H9 (cell line): ENCODE data around the gene VARS1. TPM values are rescaled to one million over a fixed set of nuclear protein-coding genes. Genes with fewer than 3 reads are reported as not detected.

Experiments
- DNase-seq: peaks from one replicate; pipeline ENCODE4 v3.0.0-alpha.2; 2017
- H2AFZ ChIP-seq: one replicate; pipeline ENCODE4 v1.6.1; 2013; ENCODE audit warnings: mild to moderate bottlenecking, low read length, control low read depth, moderate library complexity
- H2AK5ac ChIP-seq: 2 replicates; pipeline ENCODE4 v1.6.1; 2013; ENCODE audit warnings: low read length, control low read depth, mixed read lengths; ENCODE audit not compliant: insufficient read length
- H2BK120ac ChIP-seq: one replicate; pipeline ENCODE4 v1.6.1; 2013; ENCODE audit warnings: low read depth, mild to moderate bottlenecking, low read length, control low read depth, inconsistent platforms; ENCODE audit not compliant: poor library complexity, severe bottlenecking
- H2BK12ac ChIP-seq: 2 replicates; pipeline ENCODE4 v1.6.1; 2013; ENCODE audit warnings: low read length, control low read depth, mixed read lengths, low read depth; ENCODE audit not compliant: insufficient read length
- H2BK15ac ChIP-seq: 2 replicates; pipeline ENCODE4 v1.6.1; 2013; ENCODE audit warnings: low read depth, low read length, control low read depth
- H2BK20ac ChIP-seq: one replicate; pipeline ENCODE4 v1.6.1; 2013; ENCODE audit warnings: low read depth, mild to moderate bottlenecking, low read length, control low read depth, inconsistent platforms; ENCODE audit not compliant: poor library complexity, severe bottlenecking
- H2BK5ac ChIP-seq: 2 replicates; pipeline ENCODE4 v1.6.1; 2013; ENCODE audit warnings: low read length, control low read depth, mixed read lengths; ENCODE audit not compliant: insufficient read length
- H3K14ac ChIP-seq: 2 replicates; pipeline ENCODE4 v1.6.1; 2013; ENCODE audit warnings: low read length, control low read depth; ENCODE audit not compliant: insufficient read depth
- H3K18ac ChIP-seq: 2 replicates; pipeline ENCODE4 v1.6.1; 2013; ENCODE audit warnings: low read depth, mild to moderate bottlenecking, mixed read lengths, low read length, control low read depth; ENCODE audit not compliant: insufficient read length
- H3K23ac ChIP-seq: 2 replicates; pipeline ENCODE4 v1.6.1; 2013; ENCODE audit warnings: low read length, control low read depth, mixed read lengths, low read depth; ENCODE audit not compliant: insufficient read length
- H3K23me2 ChIP-seq: 2 replicates; pipeline ENCODE4 v1.6.1; 2013; ENCODE audit warnings: low read depth, mild to moderate bottlenecking, mixed read lengths, low read length, control low read depth; ENCODE audit not compliant: insufficient read length, poor library complexity, severe bottlenecking
- H3K27ac ChIP-seq: 2 replicates; pipeline ENCODE4 v1.5.1; 2013; ENCODE audit warnings: low read length, control low read depth, mixed read lengths, low read depth; ENCODE audit not compliant: insufficient read length
- H3K27me3 ChIP-seq: 2 replicates; pipeline ENCODE4 v1.6.1; 2013; ENCODE audit warnings: low read length, control low read depth, inconsistent platforms; ENCODE audit not compliant: insufficient read depth
- H3K4ac ChIP-seq: 2 replicates; pipeline ENCODE4 v1.6.1; 2013; ENCODE audit warnings: low read depth, mild to moderate bottlenecking, control low read depth, inconsistent platforms, low read length, moderate library complexity
- H3K4me1 ChIP-seq: 2 replicates; pipeline ENCODE4 v1.6.1; 2013; ENCODE audit warnings: low read length, control low read depth, inconsistent platforms; ENCODE audit not compliant: insufficient read depth
- H3K4me2 ChIP-seq: 2 replicates; pipeline ENCODE4 v1.6.1; 2013; ENCODE audit warnings: low read length, control low read depth, mixed read lengths; ENCODE audit not compliant: insufficient read length, insufficient read depth
- H3K56ac ChIP-seq: 2 replicates; pipeline ENCODE4 v1.6.1; 2013; ENCODE audit warnings: low read depth, mild to moderate bottlenecking, mixed read lengths, low read length, control low read depth; ENCODE audit not compliant: insufficient read length
- H3K79me1 ChIP-seq: 2 replicates; pipeline ENCODE4 v1.6.1; 2013; ENCODE audit warnings: low read depth, mild to moderate bottlenecking, moderate library complexity, low read length, control low read depth, inconsistent platforms; ENCODE audit not compliant: insufficient read depth, poor library complexity, severe bottlenecking
- H3K79me2 ChIP-seq: 2 replicates; pipeline ENCODE4 v1.6.1; 2013; ENCODE audit warnings: low read length, control low read depth, inconsistent platforms; ENCODE audit not compliant: insufficient read depth
- H3K9ac ChIP-seq: 2 replicates; pipeline ENCODE4 v1.6.1; 2013; ENCODE audit warnings: low read length, control low read depth, mixed read lengths; ENCODE audit not compliant: insufficient read length; ENCODE audit errors: extremely low read depth
- H3K9me3 ChIP-seq: one replicate; pipeline ENCODE4 v1.6.1; 2013; ENCODE audit warnings: low read depth, low read length, inconsistent platforms; ENCODE audit not compliant: control insufficient read depth
- H3T11ph ChIP-seq: one replicate; pipeline ENCODE4 v1.6.1; 2013; ENCODE audit warnings: mild to moderate bottlenecking, low read length, control low read depth, inconsistent platforms
- H4K20me1 ChIP-seq: one replicate; pipeline ENCODE4 v1.6.1; 2013; ENCODE audit not compliant: control insufficient read depth, insufficient read length, insufficient read depth
- H4K5ac ChIP-seq: 2 replicates; pipeline ENCODE4 v1.6.1; 2013; ENCODE audit warnings: low read depth, mild to moderate bottlenecking, mixed read lengths, low read length, control low read depth; ENCODE audit not compliant: insufficient read length
- H4K8ac ChIP-seq: replicated peaks from 2 replicates; pipeline ENCODE4 v1.6.1; 2013; ENCODE audit warnings: low read length, control low read depth, mixed read lengths, low read depth; ENCODE audit not compliant: insufficient read length
- H4K91ac ChIP-seq: 2 replicates; pipeline ENCODE4 v1.6.1; 2013; ENCODE audit warnings: low read depth, mild to moderate bottlenecking, moderate library complexity, mixed read lengths, low read length, control low read depth; ENCODE audit not compliant: insufficient read length
- H3K27ac Mint-ChIP-seq, 3 experiments: 2 replicates in 2 of 3; 3 replicates in 1 of 3; pipeline ENCODE4 v1.8.0; 2020 to 2021; ENCODE audit warnings: mixed read lengths in 3 of 3, mild to moderate bottlenecking in 1 of 3, moderate library complexity in 1 of 3
- H3K27me3 Mint-ChIP-seq: 2 replicates; pipeline ENCODE4 v1.8.0; 2021; ENCODE audit warnings: low read depth, mild to moderate bottlenecking, moderate library complexity, mixed read lengths
- H3K36me3 Mint-ChIP-seq, 3 experiments: 2 replicates in 2 of 3; 3 replicates in 1 of 3; pipeline ENCODE4 v1.8.0; 2020 to 2021; ENCODE audit warnings: low read depth in 3 of 3, mixed read lengths in 3 of 3; ENCODE audit not compliant: insufficient read depth in 1 of 3
- H3K4me1 Mint-ChIP-seq, 2 experiments: 2 replicates each; pipeline ENCODE4 v1.8.0; 2020; ENCODE audit warnings: mixed read lengths in 2 of 2
- H3K4me3 Mint-ChIP-seq, 2 experiments: 2 replicates in 1 of 2; 3 replicates in 1 of 2; pipeline ENCODE4 v1.8.0; 2020 to 2021; ENCODE audit warnings: mild to moderate bottlenecking in 2 of 2, mixed read lengths in 2 of 2, moderate library complexity in 1 of 2
- H3K9me3 Mint-ChIP-seq, 2 experiments: 2 replicates in 1 of 2; 3 replicates in 1 of 2; pipeline ENCODE4 v1.8.0; 2020; ENCODE audit warnings: mild to moderate bottlenecking in 2 of 2, mixed read lengths in 2 of 2, moderate library complexity in 1 of 2
- CTCF ChIP-seq: fragments of 200-600 bp; sonication (generic); conservative IDR thresholded peaks from 3 replicates; pipeline ENCODE4 v1.8.0; 2021; ENCODE audit warnings: antibody characterized with exemption, mild to moderate bottlenecking
- WGBS: extraction: QIAGEN DNeasy Blood & Tissue Kit; methylation state at CpG from one replicate; pipeline ENCODE4 v1.1.7; 2013; ENCODE audit warnings: missing lambda C conversion rate, low lambda C conversion rate, mixed read lengths; ENCODE audit not compliant: insufficient read length; ENCODE audit errors: extremely low coverage; 5-methylcytosine and 5-hydroxymethylcytosine counted together
- total RNA-seq: library from RNA; stranded (reverse); gene quantifications from 2 replicates; pipeline ENCODE4 v1.2.1, GENCODE V29; 2021

The VARS1 gene
- total RNA-seq, 1 experiment from 2014 or later = 154 TPM

- Histone ChIP-seq H3K18ac (no peak within 1 kb of the TSS), H4K5ac (no peak within 1 kb of the TSS), H2BK5ac (no peak within 1 kb of the TSS), H3K27ac (no peak within 1 kb of the TSS), H3K4me2 (no peak within 1 kb of the TSS), H3K23ac (no peak within 1 kb of the TSS), H2AK5ac (no peak within 1 kb of the TSS), H2BK15ac (no peak within 1 kb of the TSS), H3K4me1 (no peaks in the 10 kb centered on the region), H3K9ac (no peak within 1 kb of the TSS), H3K23me2 (no peaks in the 10 kb centered on the region), H2BK20ac (no peak within 1 kb of the TSS), H3K4ac (no peak within 1 kb of the TSS), H3T11ph (no peak within 1 kb of the TSS), H3K14ac (no peak within 1 kb of the TSS), H2BK120ac (no peak within 1 kb of the TSS), H2BK12ac (no peak within 1 kb of the TSS), H3K79me2 (no peaks in the 10 kb centered on the region), H3K27me3 (no peaks in the 10 kb centered on the region), H2AFZ (no peak within 1 kb of the TSS), H4K8ac (no peak within 1 kb of the TSS), H3K9me3 (no peaks in the 10 kb centered on the region), H3K56ac (no peak within 1 kb of the TSS), H4K91ac (no peak within 1 kb of the TSS), H4K20me1 (no peaks in the 10 kb centered on the region), H3K79me1 (no peaks in the 10 kb centered on the region)
- Mint-ChIP-seq H3K36me3 (peaks cover 24 to 45% (median 30%) of the 10 kb centered on the region in 3 experiments; a peak in 6 of 7 replicates), H3K9me3 (no peaks in the 10 kb centered on the region), H3K4me3 (no peak within 1 kb of the TSS), H3K27ac (peak within 1 kb of the TSS in 2 of 3 experiments; percentile 52 to 61; a peak in 4 of 7 replicates), H3K27me3 (no peaks in the 10 kb centered on the region), H3K4me1 (peaks cover 5 to 10% of the 10 kb centered on the region in 2 experiments; a peak in 3 of 4 replicates)
- TF ChIP-seq CTCF = no peak
- no peak for DNase-seq
- no CpG with 5 or more reads among the region's 15 CpGs for WGBS
Observed at GRCh38 chr6:31776989-31777666, 18.4 kb downstream of the VARS1 start, which contains the start of gene VWA7. Gene VWA7 (minus strand): TSS chr6:31777328. CDS start chr6:31776779, 549 bp downstream.
